Activated naive CD4-positive, alpha-beta T cell treated with anti-CD3 and anti-CD28 coated beads, Interleukin-2, amount 50 U/mL, for 16 hours (primary cell): ENCODE measurements around the gene PHACTR3.
"Not testable (repeated sequence)": the region's sequence is repeated elsewhere in the genome, so short reads cannot be mapped to it uniquely, and the experiment has no call there.

Experiments used
- DNase-seq: peaks from one replicate; pipeline ENCODE4 v3.0.0-alpha.2; 2020

Gene PHACTR3

DNA sequence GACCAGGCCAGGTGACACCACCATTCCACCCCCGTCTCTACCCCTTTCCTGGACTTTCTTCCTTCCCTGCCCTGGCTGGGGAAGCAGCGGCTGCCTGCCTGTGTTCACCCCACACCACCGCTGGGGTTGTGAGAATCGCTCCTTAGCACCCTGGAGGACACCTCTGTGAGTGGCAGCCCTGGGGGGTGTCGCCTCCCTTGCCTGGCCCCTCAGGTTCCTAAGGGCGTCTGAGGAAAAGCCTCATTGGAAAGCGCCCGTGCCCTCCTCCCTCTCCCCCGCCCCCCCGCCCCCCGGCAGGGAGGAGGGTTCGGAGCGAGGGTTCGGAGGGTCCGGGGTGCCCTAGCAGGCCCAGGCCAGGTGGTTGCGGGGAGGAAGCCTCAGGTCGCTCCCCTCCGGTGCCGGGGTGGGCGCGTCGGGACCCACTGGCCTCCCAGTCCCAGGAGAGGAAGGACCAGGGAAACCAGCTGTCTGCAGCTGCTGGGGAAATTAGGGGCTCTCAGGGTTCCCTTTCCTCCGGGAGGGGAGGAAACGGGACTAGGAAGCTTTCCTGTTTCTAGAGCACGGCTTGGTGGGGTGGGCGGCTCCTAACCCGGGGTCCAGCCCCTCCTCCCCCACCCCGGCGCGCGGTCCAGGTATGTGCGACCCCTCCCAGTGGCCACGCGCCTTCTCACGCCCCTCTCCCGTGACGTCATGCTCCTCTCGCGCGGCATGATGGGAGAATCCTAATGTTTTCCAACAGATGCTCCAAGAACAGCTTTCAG lies at the start of gene PHACTR3:
TSS of gene PHACTR3 (plus strand) at position 760 of the 761 bp plus-strand sequence. CDS start 475 bp downstream, outside the sequence.
- no peak for DNase-seq

- DNase-seq, result not testable (repeated sequence)
These were observed 46.4 kb upstream of the PHACTR3 start for GRCh38 chr20:59557733-59558529.

DNA sequence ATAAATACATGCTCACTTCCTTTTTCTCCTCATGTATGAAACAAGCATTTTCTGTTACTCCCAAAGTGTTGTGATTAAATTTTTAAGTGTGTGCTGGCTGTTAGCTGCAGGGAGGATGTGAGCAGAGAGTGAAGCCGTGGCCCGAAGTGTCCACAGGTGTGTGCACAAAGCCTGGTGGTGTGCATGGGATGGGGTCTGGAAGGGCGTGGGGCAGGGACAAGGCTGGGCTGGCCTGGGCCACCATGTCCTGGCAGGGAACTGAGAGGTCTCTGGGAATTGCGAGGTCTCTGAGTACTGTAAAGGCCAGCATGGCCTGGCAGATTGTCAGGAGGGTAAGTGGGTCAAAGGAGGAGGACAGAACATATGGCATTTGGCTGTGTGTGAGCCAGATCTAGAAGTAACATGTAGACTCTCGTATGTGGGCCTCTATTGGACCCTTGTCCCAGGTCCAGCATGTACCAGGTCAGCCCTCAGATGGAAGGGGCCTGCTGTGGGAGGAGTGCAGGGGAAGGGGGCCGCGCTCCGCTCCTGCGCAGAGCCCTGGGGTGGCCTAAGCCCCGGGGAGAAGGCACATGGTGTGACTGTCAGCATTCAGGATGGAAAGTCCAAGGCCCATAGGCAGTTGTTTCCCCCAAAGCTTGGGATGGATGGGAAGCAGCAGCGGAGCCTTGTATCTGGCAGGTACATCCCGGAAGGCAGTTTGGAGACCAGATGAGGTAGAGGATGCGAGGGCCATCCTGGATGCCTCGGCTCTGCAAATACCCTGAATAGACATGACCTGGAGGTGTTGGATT lies 45.1 kb upstream of the PHACTR3 start:
- no peak for DNase-seq

- DNase-seq, result no peak
These were observed 44.5 kb upstream of the PHACTR3 start for GRCh38 chr20:59559863-59560262.

DNA sequence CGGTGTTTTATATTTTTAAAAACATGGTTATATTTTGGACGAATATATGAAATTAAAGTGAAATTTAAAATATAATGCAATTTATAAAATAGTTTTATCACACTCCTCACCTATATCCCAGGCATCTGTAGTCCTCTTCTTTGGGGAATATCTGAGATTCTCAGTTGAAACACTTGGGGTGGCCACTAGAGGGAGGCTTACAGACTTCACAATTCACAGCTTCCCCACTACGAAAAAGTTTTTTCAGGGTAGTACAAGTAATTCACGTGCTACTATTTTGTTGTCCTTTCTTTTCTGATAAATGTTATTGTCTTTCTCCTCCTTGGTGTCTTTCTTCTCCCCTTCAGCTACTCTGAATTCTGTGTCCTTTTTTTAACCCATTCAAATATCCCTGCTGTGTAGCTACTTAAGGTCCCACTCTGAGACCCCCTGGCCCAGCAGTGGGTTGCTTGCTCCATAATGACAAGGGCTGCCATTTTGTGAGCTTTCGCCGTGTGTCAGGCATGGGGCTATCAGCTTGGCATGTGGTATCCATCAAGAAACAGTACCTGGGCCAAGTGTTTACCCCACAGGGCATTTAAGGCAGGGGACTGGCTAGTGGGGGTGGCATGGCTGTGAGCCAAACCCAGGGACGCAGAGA lies 43.6 kb upstream of the PHACTR3 start:
- no peak for DNase-seq

DNA sequence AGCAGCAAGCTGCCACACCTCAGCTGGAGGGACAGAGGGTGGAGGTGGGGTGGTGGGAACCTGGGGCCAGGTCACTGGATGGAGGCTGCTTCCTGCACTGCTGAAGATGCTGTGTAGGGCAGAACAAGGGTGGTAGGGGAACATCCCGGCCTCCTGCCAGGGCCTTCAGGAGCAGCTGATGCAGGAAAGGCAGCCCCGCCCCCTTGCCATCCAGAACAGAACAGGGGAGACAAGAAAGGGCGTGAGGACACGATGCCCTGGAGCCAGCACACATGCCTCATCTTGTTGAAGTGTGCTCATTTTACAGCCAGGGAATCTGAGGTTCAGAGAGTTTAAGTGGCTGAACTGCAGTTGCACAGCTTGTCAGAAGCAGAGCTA lies 43.1 kb upstream of the PHACTR3 start:
- DNase-seq, result no peak

- DNase-seq, result no peak
These were observed 42.6 kb upstream of the PHACTR3 start for GRCh38 chr20:59561614-59562277.

DNA sequence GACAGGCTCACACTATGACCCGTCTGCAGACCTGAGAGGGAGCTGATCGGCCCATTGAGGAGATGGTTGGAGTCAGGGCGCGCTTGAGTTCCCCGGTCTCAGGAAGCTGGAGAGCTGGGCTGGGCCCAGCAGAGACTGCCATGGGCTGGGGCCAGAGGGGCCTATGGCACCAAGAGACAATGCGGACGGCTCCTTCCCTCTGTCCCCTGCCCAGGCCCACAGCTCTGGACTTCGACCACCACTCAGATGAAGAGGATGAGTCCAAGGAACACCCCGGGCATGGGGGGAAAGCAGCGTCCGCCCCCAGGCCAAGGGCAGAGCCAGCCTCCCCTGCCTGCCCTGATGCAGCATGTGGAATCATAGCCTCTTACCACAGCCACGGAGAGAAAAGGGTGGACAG lies 40.2 kb upstream of the PHACTR3 start:
- no peak for DNase-seq

DNA sequence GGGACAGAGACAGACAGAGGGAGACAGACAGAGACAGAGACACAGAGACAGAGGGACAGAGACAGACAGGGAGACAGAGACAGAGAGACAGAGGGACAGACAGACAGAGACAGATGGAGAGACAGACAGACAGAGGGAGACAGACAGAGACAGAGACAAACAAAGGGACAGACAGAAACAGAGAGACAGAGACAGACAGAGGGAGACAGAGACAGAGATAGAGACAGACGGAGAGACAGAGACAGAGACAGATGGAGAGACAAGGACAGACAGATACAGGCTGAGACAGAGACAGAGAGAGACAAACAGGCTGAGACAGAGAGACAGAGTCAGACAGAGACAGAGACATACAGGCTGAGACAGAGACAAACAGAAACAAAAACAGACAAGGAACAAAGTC lies 39.4 kb upstream of the PHACTR3 start:
- no peak for DNase-seq

DNA sequence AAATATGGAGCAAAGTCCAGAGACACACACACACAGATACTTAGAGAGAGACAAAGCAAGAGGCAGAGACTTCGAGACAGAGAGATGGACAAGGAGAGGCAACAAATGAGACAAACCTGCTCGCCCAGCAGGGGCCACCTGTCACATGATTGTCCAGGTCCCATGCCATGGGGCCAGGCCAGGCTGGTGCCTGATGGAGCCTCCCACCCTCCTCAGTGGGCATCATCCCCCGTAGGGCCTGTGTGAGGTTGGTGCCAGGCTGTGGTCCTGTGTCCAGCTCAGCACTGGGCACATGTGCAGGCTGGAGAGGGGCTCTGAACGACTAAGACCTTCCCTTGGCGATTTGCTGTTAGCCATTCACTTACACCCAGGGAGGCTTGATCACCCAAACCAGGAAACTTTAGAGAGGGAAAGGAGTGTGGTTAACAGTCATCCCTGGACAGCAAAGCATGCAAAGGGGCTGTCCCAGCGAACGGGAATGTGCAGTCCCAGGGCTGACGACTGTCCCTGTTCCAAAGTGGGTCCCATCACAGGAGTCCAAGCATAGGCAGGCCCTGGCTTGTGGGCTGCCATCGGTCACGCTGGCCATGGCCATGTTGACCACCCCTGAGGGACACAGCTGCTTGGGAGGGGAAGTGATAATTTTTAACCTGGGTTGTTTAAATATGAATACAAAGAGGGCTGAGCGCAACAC lies 38.4 kb upstream of the PHACTR3 start:
- DNase-seq, result no peak

DNA sequence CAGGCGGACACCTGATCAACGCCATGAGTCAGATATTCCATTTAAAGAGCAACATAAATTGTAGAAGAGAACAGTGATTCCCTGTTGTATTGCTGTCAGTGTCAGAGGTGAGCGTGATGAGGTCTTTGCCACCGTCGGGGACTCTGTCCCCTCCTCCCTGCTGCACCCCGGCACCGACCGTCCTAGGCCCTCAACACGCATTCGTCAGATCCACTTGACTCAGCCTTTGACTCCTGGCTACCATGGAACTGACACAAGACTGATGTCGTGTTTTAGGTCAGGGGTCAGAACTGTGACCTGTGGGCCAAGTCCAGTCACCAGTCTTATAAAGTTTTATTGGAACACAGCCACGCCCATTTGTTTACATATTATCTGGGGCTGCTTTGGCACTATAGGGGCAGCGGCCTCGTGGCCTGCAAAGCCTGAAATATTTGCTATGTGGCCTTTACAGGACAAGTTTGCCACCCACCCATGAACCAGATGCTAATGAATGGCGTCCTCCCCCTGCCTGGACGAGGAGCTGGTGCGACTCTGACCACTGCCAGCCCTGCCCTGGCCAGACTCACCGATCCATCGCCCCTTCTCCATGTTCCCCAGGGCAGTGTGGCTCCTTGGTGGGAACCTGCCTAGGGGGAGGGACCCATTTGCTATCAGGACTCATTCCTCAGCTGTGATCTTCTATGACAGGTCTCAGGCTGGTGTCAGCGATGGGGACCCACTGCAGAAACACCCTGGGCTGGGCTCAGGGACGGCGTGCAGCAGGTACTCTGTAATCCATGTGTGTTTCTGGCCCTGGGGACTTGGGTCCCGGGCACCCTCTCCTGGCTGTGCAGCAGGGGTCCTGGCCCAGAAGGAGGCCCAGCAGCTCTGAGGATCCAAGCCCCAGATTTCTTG lies 37.5 kb upstream of the PHACTR3 start:
- no peak for DNase-seq

DNA sequence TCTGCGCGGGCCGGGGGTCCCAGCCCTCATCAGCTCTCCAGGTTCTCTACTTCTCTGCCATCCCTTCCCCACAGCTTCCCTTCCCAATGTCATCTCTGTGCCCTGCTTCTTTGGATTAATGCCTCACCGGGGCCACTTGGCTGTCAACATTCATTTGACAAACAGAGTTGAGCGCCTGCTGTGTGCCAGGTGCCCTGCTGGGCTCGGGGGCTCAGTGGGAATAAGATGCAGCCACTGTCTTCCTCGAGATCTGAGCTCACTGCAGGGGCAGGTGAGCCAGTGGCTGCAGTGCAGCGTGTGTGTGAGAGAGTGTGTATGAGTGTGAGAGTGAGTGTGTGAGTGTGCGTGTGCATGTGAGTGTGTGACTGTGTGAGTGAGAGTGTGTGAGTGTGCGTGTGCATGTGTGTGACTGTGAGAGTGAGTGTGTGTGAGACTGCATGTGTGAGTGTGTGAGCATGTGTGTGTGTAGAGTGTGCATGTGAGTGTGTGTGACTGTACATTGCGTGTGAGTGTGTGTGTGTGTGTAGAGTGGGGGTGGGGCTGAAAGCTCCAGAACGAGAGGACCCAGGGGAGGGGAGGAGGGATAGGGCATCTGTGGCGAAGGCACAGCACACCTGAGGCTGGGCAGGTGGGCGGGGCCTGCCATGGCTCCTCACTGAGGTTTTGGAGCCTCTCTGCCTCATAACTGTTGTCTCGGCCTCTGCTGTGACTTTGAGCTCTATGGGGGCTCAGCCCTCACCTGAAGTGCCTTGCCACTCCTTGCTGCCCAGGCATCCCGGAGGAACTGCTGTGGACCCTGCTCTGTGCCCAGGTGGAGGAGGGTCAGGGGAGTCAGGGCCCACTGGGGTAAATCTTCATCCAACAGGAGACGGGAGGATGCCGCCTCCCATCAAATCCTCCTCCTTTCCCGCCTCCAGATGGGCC lies 36.5 kb upstream of the PHACTR3 start:
- DNase-seq, result no peak

DNA sequence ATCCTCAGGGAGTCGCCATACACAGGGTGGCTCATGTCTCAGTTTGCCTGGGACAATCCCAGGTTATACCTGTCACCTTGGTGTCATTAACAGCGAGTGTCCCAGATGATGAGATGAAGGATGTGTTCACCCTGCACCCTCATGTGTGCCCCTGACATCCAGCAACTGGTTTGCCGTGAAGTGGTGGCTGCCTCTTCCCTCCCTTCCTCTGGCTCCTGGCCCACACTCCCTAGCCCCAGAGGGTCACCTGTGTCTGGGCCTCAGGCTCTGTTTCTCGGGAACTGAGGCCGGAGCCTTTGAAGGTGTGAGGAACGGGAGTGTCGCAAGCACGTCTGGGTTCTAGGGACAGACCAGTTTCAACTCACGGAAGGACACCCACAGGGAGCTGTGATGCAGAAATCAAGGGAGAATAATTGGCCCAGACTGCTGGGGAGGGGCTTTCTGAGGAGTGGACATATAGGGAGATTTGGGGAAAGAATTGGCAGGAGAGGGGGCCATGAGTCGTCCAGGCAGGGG lies 35.8 kb upstream of the PHACTR3 start:
- no peak for DNase-seq

- DNase-seq, result no peak
These were observed 35.0 kb upstream of the PHACTR3 start for GRCh38 chr20:59569305-59569704.

GRCh38 chr20:59571151-59571550 lies 33.2 kb upstream of the PHACTR3 start:
- no peak for DNase-seq

DNA sequence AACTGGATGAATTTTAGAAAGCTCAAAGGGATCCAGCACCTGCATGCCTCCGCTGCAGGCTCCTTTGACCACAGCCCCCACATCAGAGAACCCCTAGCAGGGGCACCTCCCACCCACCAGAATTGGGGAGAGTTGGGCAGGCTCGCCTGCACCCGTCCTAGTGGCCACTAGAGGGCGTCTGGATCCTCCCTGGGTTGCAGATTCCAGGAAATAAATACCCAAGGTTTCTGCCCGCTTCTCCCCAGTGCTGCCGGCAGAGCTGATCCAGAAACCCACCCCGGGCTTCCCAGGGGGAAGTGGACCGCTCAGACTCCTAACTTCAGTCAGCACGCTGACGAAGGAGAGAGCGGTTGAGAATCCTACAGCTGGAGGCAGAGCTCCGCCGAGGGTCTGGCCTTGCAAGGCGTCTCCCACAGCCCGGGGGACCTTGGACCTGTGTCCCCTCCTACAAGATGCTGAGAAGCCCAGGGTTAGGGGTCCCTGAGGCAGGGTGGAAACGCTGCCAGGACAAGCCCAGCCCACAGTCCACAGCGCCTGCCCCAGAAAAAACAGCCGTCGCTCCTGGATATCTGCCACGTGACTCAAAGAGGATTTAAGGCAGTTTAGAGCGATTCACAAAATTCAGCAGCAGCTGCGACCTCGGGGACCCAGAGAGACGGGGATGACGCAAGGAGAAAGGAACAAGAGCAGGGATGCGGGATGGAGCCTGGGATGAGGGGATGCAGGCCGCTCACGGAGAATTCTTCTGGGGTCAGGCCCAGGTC lies 32.6 kb upstream of the PHACTR3 start:
- peak; percentile 64 for DNase-seq

- no peak for DNase-seq
These were observed 31.8 kb upstream of the PHACTR3 start for GRCh38 chr20:59572515-59572914.

DNA sequence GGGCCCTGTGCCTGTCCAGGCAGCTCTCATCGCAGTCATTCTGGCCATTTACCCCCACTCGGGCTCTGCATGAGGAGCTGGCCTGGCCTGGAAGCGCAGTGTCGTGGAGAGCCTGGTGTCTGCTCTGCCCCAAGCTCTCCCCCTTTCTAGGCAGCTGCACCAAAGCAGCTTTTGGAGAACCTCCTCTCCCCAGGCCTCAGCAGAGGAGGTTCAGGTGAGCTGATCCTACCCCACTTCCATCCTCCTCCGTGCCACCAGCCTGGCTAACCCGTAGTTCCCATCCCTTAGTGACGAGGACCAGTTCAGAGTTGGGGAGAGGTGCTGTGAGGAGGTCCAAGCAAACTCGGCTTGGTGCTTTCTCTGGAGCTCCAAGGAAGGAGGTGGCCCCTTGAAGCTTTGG lies 30.5 kb upstream of the PHACTR3 start:
- no peak for DNase-seq

- DNase-seq, result no peak
These were observed 30.0 kb upstream of the PHACTR3 start for GRCh38 chr20:59574308-59574707.
